ENCODE data around the gene ZC3H12D.

DNA sequence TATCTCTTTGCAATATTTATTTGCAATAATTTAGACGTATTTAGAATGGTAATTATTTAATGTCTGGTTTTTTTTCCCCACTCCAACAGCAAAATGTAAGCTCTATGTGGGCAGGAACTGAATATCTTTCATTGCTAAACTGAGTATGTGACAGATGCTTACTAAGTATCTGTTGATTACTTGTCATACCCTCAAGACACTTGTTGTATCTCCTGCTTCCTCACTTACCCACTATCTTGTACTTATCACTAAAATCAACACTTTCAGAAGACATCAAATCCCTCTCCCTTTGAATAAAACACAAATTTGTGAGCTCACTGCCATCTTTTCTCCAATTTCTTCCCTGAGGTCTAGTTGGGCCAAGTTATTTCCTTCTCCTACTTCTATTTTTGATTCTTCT is 30.7 kb upstream of the ZC3H12D start:
- TF ChIP-seq, protein P1, sequence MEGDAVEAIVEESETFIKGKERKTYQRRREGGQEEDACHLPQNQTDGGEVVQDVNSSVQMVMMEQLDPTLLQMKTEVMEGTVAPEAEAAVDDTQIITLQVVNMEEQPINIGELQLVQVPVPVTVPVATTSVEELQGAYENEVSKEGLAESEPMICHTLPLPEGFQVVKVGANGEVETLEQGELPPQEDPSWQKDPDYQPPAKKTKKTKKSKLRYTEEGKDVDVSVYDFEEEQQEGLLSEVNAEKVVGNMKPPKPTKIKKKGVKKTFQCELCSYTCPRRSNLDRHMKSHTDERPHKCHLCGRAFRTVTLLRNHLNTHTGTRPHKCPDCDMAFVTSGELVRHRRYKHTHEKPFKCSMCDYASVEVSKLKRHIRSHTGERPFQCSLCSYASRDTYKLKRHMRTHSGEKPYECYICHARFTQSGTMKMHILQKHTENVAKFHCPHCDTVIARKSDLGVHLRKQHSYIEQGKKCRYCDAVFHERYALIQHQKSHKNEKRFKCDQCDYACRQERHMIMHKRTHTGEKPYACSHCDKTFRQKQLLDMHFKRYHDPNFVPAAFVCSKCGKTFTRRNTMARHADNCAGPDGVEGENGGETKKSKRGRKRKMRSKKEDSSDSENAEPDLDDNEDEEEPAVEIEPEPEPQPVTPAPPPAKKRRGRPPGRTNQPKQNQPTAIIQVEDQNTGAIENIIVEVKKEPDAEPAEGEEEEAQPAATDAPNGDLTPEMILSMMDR (IDR thresholded peaks at IDR 0.05; ENCODE audit: low read length): no peak
- TF ChIP-seq EZH2 (optimal IDR thresholded peaks at IDR 0.05; ENCODE audit: low read depth, low read length) (no peak), EZH2phosphoT487 (IDR thresholded peaks at IDR 0.05; ENCODE audit: low read length) (no peak)

All from MM.1S (cell line).